ENCODE results near the gene GNAI3. TPM values are rescaled to one million over a fixed set of nuclear protein-coding genes. Genes with fewer than 3 reads are reported as not detected.

The GNAI3 gene
- total and polyA plus RNA-seq, 2 donors (not counting 3 experiments of a cell fraction or from before 2014, with no cell fraction given) = 5.0 to 14.0 TPM

DNA sequence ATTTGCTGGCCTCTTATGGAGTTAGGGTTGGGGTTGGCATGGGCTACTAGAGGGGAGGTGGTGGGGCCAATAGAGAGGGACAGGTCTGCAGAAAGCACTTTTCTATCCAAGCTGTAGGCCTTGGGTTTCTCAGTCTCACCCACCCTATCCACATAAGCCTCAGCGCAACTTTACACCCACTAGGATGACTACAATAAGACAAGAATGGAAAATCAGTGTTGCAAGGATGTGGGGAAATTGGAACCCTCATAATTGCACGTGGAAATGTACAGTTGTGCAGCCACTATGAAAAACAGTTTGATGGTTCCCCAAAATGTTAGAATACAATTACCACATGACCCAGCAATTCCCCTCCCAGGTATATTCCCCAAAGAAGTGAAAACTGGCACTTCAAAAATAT is 93.4 kb downstream of the GNAI3 start:
- H3K4me2 ChIP-seq (ENCODE audit: insufficient read depth, low read length) = no peak overlapping the region
- TF ChIP-seq MYC (IDR thresholded peaks at IDR 0.05; ENCODE audit: low read depth, low read length) (no peak), FOS (IDR thresholded peaks at IDR 0.05; ENCODE audit: borderline replicate concordance, insufficient read depth, low read length) (no peak), GATA2 (IDR thresholded peaks at IDR 0.05; ENCODE audit: insufficient read depth, insufficient read length, low read depth, low read length) (no peak), EZH2 (IDR thresholded peaks at IDR 0.05; ENCODE audit: borderline replicate concordance, low read depth, low read length, severe bottlenecking) (no peak), POLR2A (IDR thresholded peaks at IDR 0.05; ENCODE audit: low read depth, low read length) (no peak), JUN (IDR thresholded peaks at IDR 0.05; ENCODE audit: borderline replicate concordance, insufficient read depth, insufficient read length, low read depth) (no peak), POLR2AphosphoS5 (IDR thresholded peaks at IDR 0.05; ENCODE audit: insufficient read depth, low read depth, low read length) (no peak)
- TF ChIP-seq, protein P1, sequence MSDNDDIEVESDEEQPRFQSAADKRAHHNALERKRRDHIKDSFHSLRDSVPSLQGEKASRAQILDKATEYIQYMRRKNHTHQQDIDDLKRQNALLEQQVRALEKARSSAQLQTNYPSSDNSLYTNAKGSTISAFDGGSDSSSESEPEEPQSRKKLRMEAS (IDR thresholded peaks at IDR 0.05; ENCODE audit: insufficient read depth, insufficient read length) = no peak
- TF ChIP-seq, protein P2, sequence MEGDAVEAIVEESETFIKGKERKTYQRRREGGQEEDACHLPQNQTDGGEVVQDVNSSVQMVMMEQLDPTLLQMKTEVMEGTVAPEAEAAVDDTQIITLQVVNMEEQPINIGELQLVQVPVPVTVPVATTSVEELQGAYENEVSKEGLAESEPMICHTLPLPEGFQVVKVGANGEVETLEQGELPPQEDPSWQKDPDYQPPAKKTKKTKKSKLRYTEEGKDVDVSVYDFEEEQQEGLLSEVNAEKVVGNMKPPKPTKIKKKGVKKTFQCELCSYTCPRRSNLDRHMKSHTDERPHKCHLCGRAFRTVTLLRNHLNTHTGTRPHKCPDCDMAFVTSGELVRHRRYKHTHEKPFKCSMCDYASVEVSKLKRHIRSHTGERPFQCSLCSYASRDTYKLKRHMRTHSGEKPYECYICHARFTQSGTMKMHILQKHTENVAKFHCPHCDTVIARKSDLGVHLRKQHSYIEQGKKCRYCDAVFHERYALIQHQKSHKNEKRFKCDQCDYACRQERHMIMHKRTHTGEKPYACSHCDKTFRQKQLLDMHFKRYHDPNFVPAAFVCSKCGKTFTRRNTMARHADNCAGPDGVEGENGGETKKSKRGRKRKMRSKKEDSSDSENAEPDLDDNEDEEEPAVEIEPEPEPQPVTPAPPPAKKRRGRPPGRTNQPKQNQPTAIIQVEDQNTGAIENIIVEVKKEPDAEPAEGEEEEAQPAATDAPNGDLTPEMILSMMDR (IDR thresholded peaks at IDR 0.05; ENCODE audit: extremely low read depth in 1 of 2, insufficient read depth in 1 of 2, low read depth in 1 of 2, low read length in 2 of 2) = no peak
- FAIRE-seq (no peak), DNase-seq (ENCODE audit: low read depth, low spot score) (no peak)
- POLR2A ChIA-PET = no interaction called here
- no peaks in the 10 kb centered on the region for H3K27me3 ChIP-seq (ENCODE audit: control insufficient read depth in 2 of 2, insufficient read depth in 2 of 2, low read length in 2 of 2)
- dilution Hi-C loops (cut with MboI; ENCODE audit: extremely low pct_ligation_motif_present, low sequenced_read_pairs) (no loop called here), intact Hi-C loops (cut with micrococcal nuclease) (loop anchor here (5.0 kb wide), 1 partner anchor 145 kb away; no protein-coding TSS in a partner anchor)
- H3K36me3 ChIP-seq (ENCODE audit: control insufficient read depth in 2 of 2, extremely low read depth in 1 of 2, insufficient read depth in 2 of 2, low read length in 2 of 2) = no peaks in the 10 kb centered on the region
- no peaks in the 10 kb centered on the region for H3K79me2 ChIP-seq (ENCODE audit: control insufficient read depth, insufficient read depth, low read length)
- H3K4me1 ChIP-seq (ENCODE audit: control insufficient read depth, extremely low read depth, insufficient read depth, low read length) = no peaks in the 10 kb centered on the region
- H3K27ac ChIP-seq (ENCODE audit: insufficient read depth, low read depth, low read length) = no peak overlapping the region
- no peaks in the 10 kb centered on the region for H3K9me1 ChIP-seq (replicated peaks; ENCODE audit: control insufficient read depth, extremely low read depth, insufficient read depth, low read length)
- H4K20me1 ChIP-seq (replicated peaks; ENCODE audit: control insufficient read depth, extremely low read depth, insufficient read depth, low read length) = no peaks in the 10 kb centered on the region
- H2AFZ ChIP-seq (ENCODE audit: low read depth, low read length) = no peak overlapping the region
- H3K9ac ChIP-seq (replicated peaks; ENCODE audit: extremely low read depth, insufficient read depth, low read length) = no peak overlapping the region
- H3K9me3 ChIP-seq (replicated peaks; ENCODE audit: control insufficient read depth, insufficient read depth, low read length) = no peaks in the 10 kb centered on the region
- no TSS peak for BruUV-seq (replicated peaks)
- CTCF ChIA-PET = interaction anchor here (1.7 to 15.2 kb wide), 8 partner anchors 9 to 343 kb away, joined by 6 to 565 read pairs (median 62); partner anchors contain the start of genes AHCYL1, GPR61 and GSTM4
- H3K4me3 ChIP-seq (replicated peaks in 1 of 3; ENCODE audit: insufficient read depth in 1 of 3, low read depth in 1 of 3, low read length in 3 of 3) = no peak overlapping the region

Measured in endothelial cell of umbilical vein (primary cell).